HCT116 (cell line): ENCODE results near the gene GARIN3. TPM values are rescaled to one million over a fixed set of nuclear protein-coding genes. Genes with fewer than 3 reads are reported as not detected.

Experiments
- ATAC-seq: fragments of 200-7000 bp; cut with Tn5 transposase; 2 replicates; pipeline ENCODE4 v1.9.1; 2020; ENCODE audit warnings: mild to moderate bottlenecking, moderate library complexity
- BruUV-seq: library from RNA; stranded (reverse); fragments of 400-500 nt; replicated peaks from 2 replicates; lab custom pipeline; 2021; lab: Mats Ljungman, UMichigan
- CTCF ChIA-PET: fragments of 300-600 bp; sonication (Branson Sonifier 250); formaldehyde crosslinking; loops from one replicate; lab custom pipeline; 2021; ENCODE audit warnings: antibody characterized with exemption; lab: Charles Lee
- POLR2A ChIA-PET: fragments of 300-600, 350-600 bp; sonication (Branson Sonifier 250); formaldehyde crosslinking; loops from one replicate; lab custom pipeline; 2021; ENCODE audit warnings: antibody characterized with exemption; lab: Charles Lee
- RAD21 ChIA-PET, 2 experiments: fragments of 300-600 bp; sonication (Branson Sonifier 250); formaldehyde crosslinking; loops; one replicate each; lab custom pipeline; 2023; ENCODE audit warnings: low total read pairs in 2 of 2; ENCODE audit not compliant: uncharacterized antibody in 2 of 2, unreplicated experiment in 2 of 2, low non-redundant PET in 1 of 2; lab: Charles Lee
- DNase-seq: peaks from one replicate; pipeline ENCODE4 v3.0.0-alpha.2; 2010; ENCODE audit warnings: low read depth, low spot score
- H2AFZ ChIP-seq: fragments of 200-600 bp; shearing (Covaris generic), sonication (generic); 2 replicates; pipeline ENCODE4 v1.6.1; 2017; ENCODE audit warnings: low read depth, mixed run types, mixed read lengths, antibody characterized with exemption, low read length; ENCODE audit not compliant: poor library complexity, severe bottlenecking
- H3K27ac ChIP-seq: 2 replicates; pipeline ENCODE4 v1.5.1; 2012; ENCODE audit warnings: low read depth, low read length
- H3K27me3 ChIP-seq: fragments of 200-600 bp; sonication (generic); 2 replicates; pipeline ENCODE4 v1.6.1; 2016; ENCODE audit warnings: mixed run types, low read length, mixed read lengths; ENCODE audit not compliant: insufficient read depth
- H3K36me3 ChIP-seq, 2 experiments: fragments of 200-500 bp in 1 of 2; fragments of 200-600 bp in 1 of 2; sonication (Bioruptor generic) in 1 of 2; sonication (generic) in 1 of 2; 2 replicates each; pipeline versions ENCODE4 v1.5.1 to v1.6.1; 2014 to 2016; ENCODE audit warnings: low read length in 2 of 2, inconsistent platforms in 1 of 2, mixed read lengths in 1 of 2, mixed run types in 1 of 2; ENCODE audit not compliant: insufficient read depth in 2 of 2, control insufficient read depth in 1 of 2
- H3K4me1 ChIP-seq, 2 experiments: fragments of 200-600 bp in 1 of 2; sonication (generic) in 1 of 2; 2 replicates each; pipeline versions ENCODE4 v1.5.1 to v1.6.1; 2012 to 2017; ENCODE audit warnings: low read length in 2 of 2, inconsistent platforms in 1 of 2, mild to moderate bottlenecking in 1 of 2, mixed read lengths in 1 of 2, mixed run types in 1 of 2, moderate library complexity in 1 of 2; ENCODE audit not compliant: insufficient read depth in 2 of 2, control insufficient read depth in 1 of 2
- H3K4me2 ChIP-seq: fragments of 200-600 bp; sonication (generic); 2 replicates; pipeline ENCODE4 v1.6.1; 2017; ENCODE audit warnings: mixed run types, low read length, mixed read lengths
- H3K4me3 ChIP-seq, 2 experiments: fragments of 200-600 bp in 1 of 2; sonication (generic) in 1 of 2; replicated peaks in 1 of 2; 2 replicates each; pipeline ENCODE4 v1.5.1; 2011 to 2016; ENCODE audit warnings: low read length in 2 of 2, control low read depth in 1 of 2, low read depth in 1 of 2, mild to moderate bottlenecking in 1 of 2, mixed read lengths in 1 of 2, mixed run types in 1 of 2
- H3K79me2 ChIP-seq: fragments of 200-600 bp; sonication (generic); 2 replicates; pipeline ENCODE4 v1.6.1; 2017; ENCODE audit warnings: mild to moderate bottlenecking, mixed run types, low read length, moderate library complexity, mixed read lengths; ENCODE audit not compliant: insufficient read depth
- H3K9ac ChIP-seq: fragments of 200-600 bp; sonication (generic); 2 replicates; pipeline ENCODE4 v1.6.1; 2016; ENCODE audit warnings: low read length, mixed read lengths
- H3K9me2 ChIP-seq: fragments of 200-600 bp; sonication (generic), shearing (Covaris generic); 2 replicates; pipeline ENCODE4 v1.6.1; 2017; ENCODE audit warnings: mixed run types, mild to moderate bottlenecking, moderate library complexity; ENCODE audit not compliant: insufficient read depth
- H3K9me3 ChIP-seq, 2 experiments: fragments of 200-500 bp in 1 of 2; fragments of 200-600 bp in 1 of 2; sonication (Bioruptor generic) in 1 of 2; sonication (generic) in 1 of 2; 2 replicates each; pipeline ENCODE4 v1.6.1; 2014 to 2017; ENCODE audit warnings: low read length in 2 of 2, mixed read lengths in 2 of 2, inconsistent platforms in 1 of 2, low read depth in 1 of 2, mild to moderate bottlenecking in 1 of 2, mixed run types in 1 of 2, moderate library complexity in 1 of 2; ENCODE audit not compliant: control insufficient read depth in 1 of 2, insufficient read depth in 1 of 2
- H4K20me1 ChIP-seq: fragments of 200-600 bp; sonication (generic), shearing (Covaris generic); 2 replicates; pipeline ENCODE4 v1.6.1; 2017; ENCODE audit warnings: mixed run types, mild to moderate bottlenecking, moderate library complexity; ENCODE audit not compliant: insufficient read depth
- ATF3 ChIP-seq: IDR thresholded peaks from 2 replicates; pipeline ENCODE4 v1.6.1; 2012
- CBX3 ChIP-seq: IDR thresholded peaks from 2 replicates; pipeline ENCODE4 v1.6.1; 2012; ENCODE audit warnings: low read depth
- CTCF ChIP-seq, 3 experiments: fragments of 200-600 bp in 1 of 3; sonication (generic) in 1 of 3; IDR thresholded peaks in 2 of 3; conservative IDR thresholded peaks in 1 of 3; 2 replicates each; pipeline ENCODE4 v1.5.1; 2012 to 2017; ENCODE audit warnings: low read depth in 2 of 3, low read length in 2 of 3, antibody characterized with exemption in 1 of 3, borderline replicate concordance in 1 of 3, control low read depth in 1 of 3, mild to moderate bottlenecking in 1 of 3, mixed read lengths in 1 of 3, mixed run types in 1 of 3, moderate library complexity in 1 of 3; ENCODE audit not compliant: insufficient read depth in 1 of 3
- EGR1 ChIP-seq: IDR thresholded peaks from 2 replicates; pipeline ENCODE4 v1.6.1; 2012; ENCODE audit warnings: low read depth
- ELF1 ChIP-seq: IDR thresholded peaks from 2 replicates; pipeline ENCODE4 v1.6.1; 2012; ENCODE audit warnings: low read depth, borderline replicate concordance
- EZH2 ChIP-seq: fragments of 200-600 bp; sonication (generic); IDR thresholded peaks from 2 replicates; pipeline ENCODE4 v1.6.1; 2017; ENCODE audit warnings: antibody characterized with exemption, mixed run types
- FOSL1 ChIP-seq: IDR thresholded peaks from 2 replicates; pipeline ENCODE4 v1.6.1; 2012; ENCODE audit warnings: low read depth
- JUND ChIP-seq: IDR thresholded peaks from 2 replicates; pipeline ENCODE4 v1.6.1; 2012
- MAX ChIP-seq: IDR thresholded peaks from 2 replicates; pipeline ENCODE4 v1.6.1; 2012
- POLR2AphosphoS5 ChIP-seq: IDR thresholded peaks from 2 replicates; pipeline ENCODE4 v1.6.1; 2011; ENCODE audit warnings: mild to moderate bottlenecking, low read depth, low read length, moderate library complexity
- SIN3A ChIP-seq: IDR thresholded peaks from 2 replicates; pipeline ENCODE4 v1.6.1; 2012; ENCODE audit warnings: low read depth
- intact Hi-C: fragments of 100-400 bp; cut with micrococcal nuclease; formaldehyde crosslinking; loops from 2 replicates; pipeline ENCODE4 v1.10.0; 2022
- total RNA-seq: library from RNA; stranded (reverse); gene quantifications from one replicate; pipeline ENCODE4 v1.2.1, GENCODE V29; 2021; ENCODE audit not compliant: unreplicated experiment
- TF ChIP-seq, protein P1 (sequence below): IDR thresholded peaks from 2 replicates; pipeline ENCODE4 v1.6.1; 2011; ENCODE audit warnings: mild to moderate bottlenecking, low read length, moderate library complexity; ENCODE audit not compliant: insufficient replicate concordance; ENCODE audit errors: extremely low read depth

The GARIN3 gene
- total RNA-seq, 1 experiment from 2014 or later: not detected

- intact Hi-C loops: loop anchor here (5.0 kb wide), 1 partner anchor 294 kb away; no protein-coding TSS in a partner anchor
- Histone ChIP-seq H3K4me2 (no peak overlapping the region), H3K4me1 (peaks cover 0 to 4% of the 10 kb centered on the region in 2 experiments; a peak in 1 of 4 replicates), H3K9me2 (no peaks in the 10 kb centered on the region), H4K20me1 (no peaks in the 10 kb centered on the region), H3K27me3 (no peaks in the 10 kb centered on the region), H3K27ac (no peak overlapping the region), H2AFZ (no peak overlapping the region), H3K9me3 (no peaks in the 10 kb centered on the region), H3K4me3 (no peak overlapping the region), H3K36me3 (no peaks in the 10 kb centered on the region), H3K9ac (no peak overlapping the region), H3K79me2 (no peaks in the 10 kb centered on the region)
- ATAC-seq (no peak), DNase-seq (no peak)
- no TSS peak for BruUV-seq
- TF ChIP-seq EZH2 (no peak), SIN3A (no peak)
- POLR2A ChIA-PET: no interaction called here
- CTCF ChIA-PET: interaction anchor here (1.0 to 2.6 kb wide), 6 partner anchors 11 to 1991 kb away, joined by 3 to 14 read pairs (median 7); partner anchors contain the start of gene MED7
- RAD21 ChIA-PET: no interaction called here
These were observed 35.1 kb downstream of the GARIN3 start for GRCh38 chr5:157130925-157131324.

- BruUV-seq: no TSS peak
- ChIA-PET RAD21 (no interaction called here), CTCF (no interaction called here), POLR2A (no interaction called here)
- H3K27ac ChIP-seq: no peak overlapping the region
- H3K9me3 ChIP-seq: no peaks in the 10 kb centered on the region
- no peak overlapping the region for H3K4me2 ChIP-seq
- H3K9ac ChIP-seq: no peak overlapping the region
- H3K4me3 ChIP-seq: no peak overlapping the region
- H3K79me2 ChIP-seq: no peaks in the 10 kb centered on the region
- TF ChIP-seq JUND: no peak
- no peak for TF ChIP-seq CTCF (IDR thresholded peaks at IDR 0.05 in 2 of 3, conservative IDR thresholded peaks at IDR 0.05 in 1 of 3; ENCODE audit: borderline replicate concordance in 1 of 3, insufficient read depth in 1 of 3, low read depth in 2 of 3, low read length in 2 of 3)
- TF ChIP-seq POLR2AphosphoS5: no peak
- no peak for TF ChIP-seq CBX3
- no peak for TF ChIP-seq EZH2
- TF ChIP-seq EGR1: no peak
- TF ChIP-seq ELF1: no peak
- no peak for TF ChIP-seq MAX
- no peak for TF ChIP-seq FOSL1
- no peak for TF ChIP-seq ATF3
- TF ChIP-seq, protein P1, sequence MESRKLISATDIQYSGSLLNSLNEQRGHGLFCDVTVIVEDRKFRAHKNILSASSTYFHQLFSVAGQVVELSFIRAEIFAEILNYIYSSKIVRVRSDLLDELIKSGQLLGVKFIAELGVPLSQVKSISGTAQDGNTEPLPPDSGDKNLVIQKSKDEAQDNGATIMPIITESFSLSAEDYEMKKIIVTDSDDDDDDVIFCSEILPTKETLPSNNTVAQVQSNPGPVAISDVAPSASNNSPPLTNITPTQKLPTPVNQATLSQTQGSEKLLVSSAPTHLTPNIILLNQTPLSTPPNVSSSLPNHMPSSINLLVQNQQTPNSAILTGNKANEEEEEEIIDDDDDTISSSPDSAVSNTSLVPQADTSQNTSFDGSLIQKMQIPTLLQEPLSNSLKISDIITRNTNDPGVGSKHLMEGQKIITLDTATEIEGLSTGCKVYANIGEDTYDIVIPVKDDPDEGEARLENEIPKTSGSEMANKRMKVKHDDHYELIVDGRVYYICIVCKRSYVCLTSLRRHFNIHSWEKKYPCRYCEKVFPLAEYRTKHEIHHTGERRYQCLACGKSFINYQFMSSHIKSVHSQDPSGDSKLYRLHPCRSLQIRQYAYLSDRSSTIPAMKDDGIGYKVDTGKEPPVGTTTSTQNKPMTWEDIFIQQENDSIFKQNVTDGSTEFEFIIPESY: no peak
- DNase-seq (no peak), ATAC-seq (no peak)
- no peaks in the 10 kb centered on the region for H3K4me1 ChIP-seq
- H3K9me2 ChIP-seq: no peaks in the 10 kb centered on the region
- no peaks in the 10 kb centered on the region for H3K36me3 ChIP-seq
- intact Hi-C loops: no loop called here
- H3K27me3 ChIP-seq: no peaks in the 10 kb centered on the region
- no peak overlapping the region for H2AFZ ChIP-seq
- no peaks in the 10 kb centered on the region for H4K20me1 ChIP-seq
These were observed 44.4 kb downstream of the GARIN3 start for GRCh38 chr5:157121709-157122108.
